B cell (primary cell): ENCODE results near the gene ECM2. TPM values are rescaled to one million over a fixed set of nuclear protein-coding genes. Genes with fewer than 3 reads are reported as not detected.

Experiments used
- ATAC-seq: fragments of 200-7000 bp; cut with Tn5 transposase; one replicate; pipeline ENCODE4 v1.10.0; 2021; ENCODE audit warnings: low read depth, mild to moderate bottlenecking, moderate number of reproducible peaks, moderate library complexity
- CTCF ChIA-PET: fragments of 350-600 bp; sonication (Branson Sonifier 250); formaldehyde crosslinking; loops from one replicate; lab custom pipeline; 2021; ENCODE audit warnings: antibody characterized with exemption, inconsistent platforms; lab: Charles Lee
- POLR2A ChIA-PET: fragments of 350-600 bp; sonication (Branson Sonifier 250); formaldehyde crosslinking; loops from one replicate; lab custom pipeline; 2021; ENCODE audit warnings: antibody characterized with exemption; lab: Charles Lee
- DNase-seq: peaks from one replicate; pipeline ENCODE4 v3.0.0; 2013
- H2AFZ ChIP-seq: 2 replicates; pipeline ENCODE4 v1.6.1; 2012; ENCODE audit warnings: mild to moderate bottlenecking, low read depth, low read length; ENCODE audit not compliant: insufficient read depth, poor library complexity, severe bottlenecking
- H3K27ac ChIP-seq, 2 donors: 1 replicate in 1 of 2; 2 replicates in 1 of 2; pipeline ENCODE4 v1.5.1; 2012 to 2013; ENCODE audit warnings: low read length in 2 of 2, mild to moderate bottlenecking in 2 of 2, moderate library complexity in 1 of 2
- H3K27me3 ChIP-seq, 4 experiments: fragments of 200-600 bp in 1 of 4; sonication (generic) in 1 of 4; replicated peaks in 1 of 4; 1 replicate in 2 of 4; 2 replicates in 2 of 4; pipeline versions ENCODE4 v1.6.1 to v1.7.0; 2013 to 2016; ENCODE audit warnings: low read length in 3 of 4, mild to moderate bottlenecking in 2 of 4, mixed read lengths in 1 of 4, moderate library complexity in 1 of 4; ENCODE audit not compliant: insufficient read depth in 4 of 4, control insufficient read depth in 3 of 4; ENCODE audit errors: control extremely low read depth in 1 of 4
- H3K36me3 ChIP-seq, 2 experiments: replicated peaks in 1 of 2; 1 replicate in 1 of 2; 2 replicates in 1 of 2; pipeline versions ENCODE4 v1.6.1 to v1.7.1; 2013; ENCODE audit warnings: low read length in 1 of 2; ENCODE audit not compliant: insufficient read depth in 2 of 2, control insufficient read depth in 1 of 2; ENCODE audit errors: control extremely low read depth in 1 of 2, extremely low read depth in 1 of 2
- H3K4me1 ChIP-seq, 2 donors: fragments of 200-600 bp in 1 of 2; sonication (generic) in 1 of 2; 1 replicate in 1 of 2; 2 replicates in 1 of 2; pipeline versions ENCODE4 v1.5.1 to v1.6.1; 2013 to 2017; ENCODE audit warnings: low read length in 2 of 2; ENCODE audit not compliant: control insufficient read depth in 2 of 2, insufficient read depth in 2 of 2
- H3K4me2 ChIP-seq: replicated peaks from 2 replicates; pipeline ENCODE3; 2012; ENCODE audit warnings: mild to moderate bottlenecking, low read depth, low read length; ENCODE audit not compliant: poor library complexity, severe bottlenecking
- H3K4me3 ChIP-seq, 5 experiments: fragments of 200-600 bp in 1 of 5; sonication (generic) in 1 of 5; 1 replicate in 3 of 5; 2 replicates in 2 of 5; pipeline versions ENCODE4 v1.5.1 to v1.7.0; 2011 to 2016; ENCODE audit warnings: low read length in 4 of 5, mild to moderate bottlenecking in 4 of 5, low read depth in 2 of 5, control low read depth in 1 of 5, moderate library complexity in 1 of 5; ENCODE audit not compliant: insufficient read depth in 1 of 5; ENCODE audit errors: control extremely low read depth in 1 of 5, extremely low read depth in 1 of 5
- H3K79me2 ChIP-seq: fragments of 200-600 bp; sonication (generic); one replicate; pipeline ENCODE4 v1.6.0; 2016; ENCODE audit warnings: low read length; ENCODE audit not compliant: control insufficient read depth, insufficient read depth
- H3K9ac ChIP-seq: fragments of 200-600 bp; sonication (generic); 2 replicates; pipeline ENCODE4 v1.6.1; 2017; ENCODE audit warnings: mild to moderate bottlenecking, low read length, moderate library complexity
- H3K9me3 ChIP-seq, 3 donors: one replicate each; pipeline versions ENCODE4 v1.6.1 to v1.7.1; 2013; ENCODE audit warnings: low read length in 2 of 3; ENCODE audit not compliant: control insufficient read depth in 2 of 3, insufficient read depth in 1 of 3; ENCODE audit errors: control extremely low read depth in 1 of 3
- H4K20me1 ChIP-seq: 2 replicates; pipeline ENCODE4 v1.6.0; 2012; ENCODE audit warnings: mild to moderate bottlenecking, low read length; ENCODE audit not compliant: insufficient read depth, control insufficient read depth, poor library complexity, severe bottlenecking
- H3K27ac Mint-ChIP-seq: one replicate; pipeline ENCODE4 v1.8.0; 2021; ENCODE audit warnings: mixed read lengths
- H3K27me3 Mint-ChIP-seq: one replicate; pipeline ENCODE4 v1.8.0; 2021; ENCODE audit warnings: mixed read lengths
- H3K4me1 Mint-ChIP-seq: one replicate; pipeline ENCODE4 v1.8.0; 2021; ENCODE audit warnings: mixed read lengths
- H3K4me3 Mint-ChIP-seq: one replicate; pipeline ENCODE4 v1.8.0; 2021; ENCODE audit warnings: mixed read lengths
- H3K9me3 Mint-ChIP-seq: one replicate; pipeline ENCODE4 v1.8.0; 2022; ENCODE audit warnings: mixed read lengths; ENCODE audit not compliant: insufficient read depth
- EZH2 ChIP-seq: IDR thresholded peaks from 2 replicates; pipeline ENCODE4 v1.6.1; 2012; ENCODE audit warnings: borderline replicate concordance, low read depth, mild to moderate bottlenecking, moderate library complexity, low read length; ENCODE audit not compliant: insufficient read depth, poor library complexity, severe bottlenecking
- WGBS: methylation state at CpG from one replicate; pipeline ENCODE4 v1.1.5; 2013; ENCODE audit warnings: missing lambda C conversion rate; ENCODE audit not compliant: insufficient coverage; 5-methylcytosine and 5-hydroxymethylcytosine counted together
- intact Hi-C: fragments of 100-400 bp; cut with micrococcal nuclease; formaldehyde crosslinking; loops from one replicate; pipeline ENCODE4 v1.10.0; 2022
- polyA plus RNA-seq: library from polyadenylated mRNA; depleted of rRNA; stranded (reverse); fragments of >200 nt; gene quantifications from 2 replicates; pipeline ENCODE4 v1.2.3, GENCODE V29; 2012
- total RNA-seq, 2 donors: library from RNA; stranded (reverse); fragments of 120-200 nt in 1 of 2; gene quantifications; 1 replicate in 1 of 2; 2 replicates in 1 of 2; pipeline versions ENCODE4 v1.2.3 to v1.2.4, GENCODE V29; 2013 to 2022
- TF ChIP-seq, protein P1 (sequence below): fragments of 200-600 bp; IDR thresholded peaks from one replicate; pipeline ENCODE4 v1.8.0; 2022; ENCODE audit warnings: antibody characterized with exemption, mild to moderate bottlenecking

ECM2 gene
- total and polyA plus RNA-seq, 2 donors (not counting 1 experiment from before 2014, with no cell fraction given), result not detected

DNA sequence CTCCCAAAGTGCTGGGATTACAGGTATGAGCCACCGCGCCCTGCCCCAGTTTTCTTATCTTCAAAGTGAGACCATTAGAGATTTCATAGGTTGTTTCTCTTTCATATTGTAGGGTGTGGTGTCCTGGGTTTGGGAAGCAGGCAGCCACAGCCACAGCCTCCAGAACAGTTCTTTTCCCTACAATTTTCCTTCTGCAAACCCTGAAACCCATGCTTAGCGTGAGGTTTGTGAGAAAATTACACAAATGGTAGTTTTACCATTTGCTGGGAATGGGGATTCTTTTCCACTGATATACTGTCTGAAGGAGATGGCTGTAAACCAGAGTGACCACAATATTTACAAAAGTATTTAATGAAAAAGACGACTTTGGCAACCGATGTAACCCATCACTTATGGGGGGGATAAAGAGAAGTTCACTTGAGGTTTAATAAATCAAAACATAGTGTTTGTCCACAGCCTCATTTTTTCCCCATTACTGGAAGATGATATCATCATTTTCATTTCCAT lies 26.7 kb upstream of the ECM2 start:
- H3K79me2 ChIP-seq, result no peaks in the 10 kb centered on the region
- Mint-ChIP-seq H3K27me3 (no peaks in the 10 kb centered on the region), H3K4me3 (no peak overlapping the region), H3K9me3 (peaks cover 5% of the 10 kb centered on the region), H3K4me1 (no peaks in the 10 kb centered on the region), H3K27ac (no peak overlapping the region)
- DNase-seq (no peak), ATAC-seq (no peak)
- no peaks in the 10 kb centered on the region for H3K36me3 ChIP-seq
- H3K9me3 ChIP-seq, result peaks cover 0 to 9% (median 4%) of the 10 kb centered on the region in 3 donors
- no peaks in the 10 kb centered on the region for H3K27me3 ChIP-seq
- H2AFZ ChIP-seq, result no peak overlapping the region
- H3K4me2 ChIP-seq, result no peak overlapping the region
- H3K9ac ChIP-seq, result no peak overlapping the region
- intact Hi-C loops, result no loop called here
- H3K4me3 ChIP-seq, result no peak overlapping the region
- WGBS, result no CpG with 5 or more reads among the region's 5 CpGs
- no peaks in the 10 kb centered on the region for H4K20me1 ChIP-seq
- POLR2A ChIA-PET, result no interaction called here
- CTCF ChIA-PET, result no interaction called here
- no peak overlapping the region for H3K27ac ChIP-seq
- H3K4me1 ChIP-seq, result no peaks in the 10 kb centered on the region
- TF ChIP-seq, protein P1, sequence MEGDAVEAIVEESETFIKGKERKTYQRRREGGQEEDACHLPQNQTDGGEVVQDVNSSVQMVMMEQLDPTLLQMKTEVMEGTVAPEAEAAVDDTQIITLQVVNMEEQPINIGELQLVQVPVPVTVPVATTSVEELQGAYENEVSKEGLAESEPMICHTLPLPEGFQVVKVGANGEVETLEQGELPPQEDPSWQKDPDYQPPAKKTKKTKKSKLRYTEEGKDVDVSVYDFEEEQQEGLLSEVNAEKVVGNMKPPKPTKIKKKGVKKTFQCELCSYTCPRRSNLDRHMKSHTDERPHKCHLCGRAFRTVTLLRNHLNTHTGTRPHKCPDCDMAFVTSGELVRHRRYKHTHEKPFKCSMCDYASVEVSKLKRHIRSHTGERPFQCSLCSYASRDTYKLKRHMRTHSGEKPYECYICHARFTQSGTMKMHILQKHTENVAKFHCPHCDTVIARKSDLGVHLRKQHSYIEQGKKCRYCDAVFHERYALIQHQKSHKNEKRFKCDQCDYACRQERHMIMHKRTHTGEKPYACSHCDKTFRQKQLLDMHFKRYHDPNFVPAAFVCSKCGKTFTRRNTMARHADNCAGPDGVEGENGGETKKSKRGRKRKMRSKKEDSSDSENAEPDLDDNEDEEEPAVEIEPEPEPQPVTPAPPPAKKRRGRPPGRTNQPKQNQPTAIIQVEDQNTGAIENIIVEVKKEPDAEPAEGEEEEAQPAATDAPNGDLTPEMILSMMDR, result no peak

DNA sequence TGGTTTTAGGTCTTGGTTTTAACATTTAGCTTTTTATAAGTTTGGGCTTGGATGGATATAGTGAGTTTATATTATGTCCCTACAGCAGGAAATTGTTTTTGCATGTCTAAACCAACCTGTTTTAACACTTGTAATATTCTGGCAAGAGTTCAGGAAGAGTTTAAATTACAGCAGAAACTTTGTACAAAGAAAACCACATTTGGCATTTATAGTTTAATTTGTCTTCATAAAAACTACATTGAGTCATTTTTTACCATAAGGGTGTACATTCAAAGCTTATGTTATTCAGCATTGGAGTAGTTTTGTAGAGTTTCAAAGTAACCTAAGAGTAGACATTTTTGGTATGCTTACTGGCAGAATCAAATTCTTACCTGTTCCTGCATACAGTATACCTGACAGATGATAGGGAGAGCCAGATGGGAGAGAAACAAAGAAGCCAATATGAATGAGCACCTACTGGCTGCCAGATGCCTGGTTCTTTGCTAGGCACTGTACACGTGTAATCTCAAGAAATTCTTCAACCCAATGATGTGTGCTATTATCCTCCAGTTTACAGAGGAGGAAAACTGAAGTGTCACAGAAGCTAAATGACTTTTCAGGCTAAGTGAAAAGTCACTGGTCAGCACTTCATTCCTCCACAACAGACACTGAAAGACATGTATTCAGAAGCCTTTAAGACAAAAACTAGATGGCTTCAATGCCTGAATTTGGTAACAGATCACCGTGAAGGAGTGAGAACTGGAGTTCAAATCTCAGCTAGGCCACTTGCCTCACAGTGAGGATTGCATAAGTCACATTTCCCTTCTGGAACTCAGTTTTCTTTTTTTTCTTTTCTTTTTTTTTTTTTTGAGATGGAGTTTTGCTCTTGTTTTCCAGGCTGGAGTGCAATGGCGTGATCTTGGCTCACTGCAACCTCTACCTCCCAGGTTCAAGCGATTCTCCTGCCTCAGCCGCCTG lies 25.9 kb upstream of the ECM2 start:
- Mint-ChIP-seq H3K4me3 (no peak overlapping the region), H3K4me1 (no peaks in the 10 kb centered on the region), H3K27me3 (no peaks in the 10 kb centered on the region), H3K9me3 (peaks cover 5% of the 10 kb centered on the region), H3K27ac (no peak overlapping the region)
- Histone ChIP-seq H3K9ac (no peak overlapping the region), H3K27me3 (no peaks in the 10 kb centered on the region), H3K27ac (no peak overlapping the region), H3K9me3 (peaks cover 0 to 6% (median 4%) of the 10 kb centered on the region in 3 donors), H4K20me1 (no peaks in the 10 kb centered on the region), H3K4me2 (no peak overlapping the region), H3K79me2 (no peaks in the 10 kb centered on the region), H3K4me3 (no peak overlapping the region), H3K4me1 (no peaks in the 10 kb centered on the region), H3K36me3 (no peaks in the 10 kb centered on the region), H2AFZ (no peak overlapping the region)
- ATAC-seq (no peak), DNase-seq (no peak)
- no peak for TF ChIP-seq EZH2
- TF ChIP-seq, protein P1, result no peak
- 100% methylated on average over 2 of the region's 5 CpGs for WGBS
- CTCF ChIA-PET, result interaction anchor here (0.7 kb wide), 1 partner anchor 37 kb away, joined by 3 read pairs; no protein-coding TSS in a partner anchor
- POLR2A ChIA-PET, result no interaction called here
- intact Hi-C loops, result no loop called here
